Testis (tissue), 2 donors: Measurements from ENCODE around the gene ZNF576.

ENCODE experiments used
- POLR2A ChIP-seq: fragments of 450-650 bp; IDR thresholded peaks from one replicate; pipeline ENCODE4 v1.6.1; 2017; ENCODE audit warnings: antibody characterized with exemption, mild to moderate bottlenecking, moderate library complexity
- TF ChIP-seq, protein P1 (sequence below), 3 experiments: fragments of 450-650 bp in 2 of 3; fragments of 200-600 bp in 1 of 3; sonication (generic) in 1 of 3; IDR thresholded peaks; one replicate each; pipeline ENCODE4 v1.5.1; 2016 to 2019; ENCODE audit warnings: antibody characterized with exemption in 3 of 3, mild to moderate bottlenecking in 2 of 3, moderate library complexity in 1 of 3

DNA sequence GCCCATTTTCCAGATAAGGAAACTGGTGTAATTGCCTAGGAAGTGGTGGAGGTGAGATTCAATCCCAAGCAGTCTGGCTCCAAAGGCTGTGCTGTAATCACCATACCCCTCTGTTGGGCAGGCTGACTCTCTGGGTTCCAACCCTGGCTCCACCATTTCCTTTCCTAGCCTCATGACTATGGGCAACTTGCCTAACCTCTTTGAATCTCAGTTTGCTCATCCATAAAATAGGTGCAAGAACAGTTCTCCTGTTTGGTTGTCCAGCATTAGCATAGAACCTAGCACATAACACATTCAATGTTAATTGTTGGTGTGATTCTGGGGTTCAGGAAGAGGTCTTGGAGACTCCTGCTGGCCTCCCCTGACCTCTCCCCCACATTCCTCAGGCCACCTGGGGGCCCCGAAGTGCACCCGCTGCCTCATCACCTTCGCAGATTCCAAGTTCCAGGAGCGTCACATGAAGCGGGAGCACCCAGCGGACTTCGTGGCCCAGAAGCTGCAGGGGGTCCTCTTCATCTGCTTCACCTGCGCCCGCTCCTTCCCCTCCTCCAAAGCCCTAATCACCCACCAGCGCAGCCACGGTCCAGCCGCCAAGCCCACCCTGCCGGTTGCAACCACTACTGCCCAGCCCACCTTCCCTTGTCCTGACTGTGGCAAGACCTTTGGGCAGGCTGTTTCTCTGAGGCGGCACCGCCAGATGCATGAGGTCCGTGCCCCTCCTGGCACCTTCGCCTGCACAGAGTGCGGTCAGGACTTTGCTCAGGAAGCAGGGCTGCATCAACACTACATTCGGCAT is 2.2 kb downstream of the ZNF576 start:
- no peak for TF ChIP-seq POLR2A
- TF ChIP-seq, protein P1, sequence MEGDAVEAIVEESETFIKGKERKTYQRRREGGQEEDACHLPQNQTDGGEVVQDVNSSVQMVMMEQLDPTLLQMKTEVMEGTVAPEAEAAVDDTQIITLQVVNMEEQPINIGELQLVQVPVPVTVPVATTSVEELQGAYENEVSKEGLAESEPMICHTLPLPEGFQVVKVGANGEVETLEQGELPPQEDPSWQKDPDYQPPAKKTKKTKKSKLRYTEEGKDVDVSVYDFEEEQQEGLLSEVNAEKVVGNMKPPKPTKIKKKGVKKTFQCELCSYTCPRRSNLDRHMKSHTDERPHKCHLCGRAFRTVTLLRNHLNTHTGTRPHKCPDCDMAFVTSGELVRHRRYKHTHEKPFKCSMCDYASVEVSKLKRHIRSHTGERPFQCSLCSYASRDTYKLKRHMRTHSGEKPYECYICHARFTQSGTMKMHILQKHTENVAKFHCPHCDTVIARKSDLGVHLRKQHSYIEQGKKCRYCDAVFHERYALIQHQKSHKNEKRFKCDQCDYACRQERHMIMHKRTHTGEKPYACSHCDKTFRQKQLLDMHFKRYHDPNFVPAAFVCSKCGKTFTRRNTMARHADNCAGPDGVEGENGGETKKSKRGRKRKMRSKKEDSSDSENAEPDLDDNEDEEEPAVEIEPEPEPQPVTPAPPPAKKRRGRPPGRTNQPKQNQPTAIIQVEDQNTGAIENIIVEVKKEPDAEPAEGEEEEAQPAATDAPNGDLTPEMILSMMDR (IDR thresholded peaks at IDR 0.05) = no peak
